ENCODE results near the gene EDAR.

Gene EDAR

DNA sequence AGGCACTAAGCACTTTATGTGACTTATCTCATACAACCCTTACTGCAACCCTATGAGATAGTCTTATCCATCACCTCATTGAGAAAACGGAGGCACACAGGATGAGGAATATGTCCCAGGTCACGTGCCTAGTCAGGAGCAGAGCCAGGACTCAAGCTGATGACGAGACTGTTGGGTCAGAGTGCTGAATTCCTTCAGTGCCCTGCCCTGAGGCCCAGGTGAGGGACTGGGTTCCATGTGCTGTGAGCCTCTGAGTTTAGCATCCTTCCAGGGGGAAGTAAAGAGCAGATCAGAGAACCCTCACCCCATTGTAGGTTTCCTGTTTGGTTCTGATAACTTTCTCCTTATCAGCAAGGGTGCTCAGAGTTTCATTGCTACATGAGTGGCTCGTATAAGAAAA lies 11.7 kb upstream of the EDAR start:
- DNase-seq = no peak

DNA sequence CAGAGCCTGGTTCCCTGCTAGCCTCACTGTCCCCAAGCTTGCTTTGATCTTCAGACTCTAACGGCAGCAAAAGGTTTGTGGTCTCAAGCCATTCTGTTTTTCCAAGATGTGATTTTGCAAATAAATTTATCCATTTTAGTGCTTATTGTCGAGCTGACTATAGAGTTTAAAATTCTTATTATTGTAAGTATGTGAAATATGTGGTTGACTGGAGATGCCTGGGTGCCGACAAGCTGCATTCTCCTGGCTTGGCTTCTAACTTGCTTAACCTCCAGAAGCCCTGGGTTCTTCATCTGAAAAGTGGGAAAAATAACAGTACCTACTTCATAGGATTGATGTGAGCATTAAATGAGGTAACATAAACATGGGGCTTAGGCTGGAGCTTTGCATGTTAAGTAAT lies 9.9 kb upstream of the EDAR start:
- DNase-seq = no peak

DNA sequence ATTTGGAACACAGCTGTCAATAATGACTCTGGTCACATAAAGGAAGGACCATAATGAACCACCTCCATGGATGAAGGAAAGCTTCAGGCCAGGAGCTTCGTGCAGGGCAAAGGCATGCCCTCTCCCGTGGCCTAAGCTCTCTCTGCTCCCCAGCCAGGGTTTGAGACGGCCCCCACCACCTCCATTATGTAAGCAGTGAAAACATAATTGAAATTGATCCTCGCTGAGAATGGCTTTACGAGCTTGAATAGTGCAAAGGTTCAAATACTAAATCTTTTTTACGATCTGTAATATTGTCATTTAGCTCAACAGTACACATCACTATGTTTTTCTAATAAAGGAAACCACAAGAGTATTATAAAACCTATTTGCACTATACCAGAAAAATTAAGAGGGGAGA lies 5.2 kb upstream of the EDAR start:
- no peak for DNase-seq

DNA sequence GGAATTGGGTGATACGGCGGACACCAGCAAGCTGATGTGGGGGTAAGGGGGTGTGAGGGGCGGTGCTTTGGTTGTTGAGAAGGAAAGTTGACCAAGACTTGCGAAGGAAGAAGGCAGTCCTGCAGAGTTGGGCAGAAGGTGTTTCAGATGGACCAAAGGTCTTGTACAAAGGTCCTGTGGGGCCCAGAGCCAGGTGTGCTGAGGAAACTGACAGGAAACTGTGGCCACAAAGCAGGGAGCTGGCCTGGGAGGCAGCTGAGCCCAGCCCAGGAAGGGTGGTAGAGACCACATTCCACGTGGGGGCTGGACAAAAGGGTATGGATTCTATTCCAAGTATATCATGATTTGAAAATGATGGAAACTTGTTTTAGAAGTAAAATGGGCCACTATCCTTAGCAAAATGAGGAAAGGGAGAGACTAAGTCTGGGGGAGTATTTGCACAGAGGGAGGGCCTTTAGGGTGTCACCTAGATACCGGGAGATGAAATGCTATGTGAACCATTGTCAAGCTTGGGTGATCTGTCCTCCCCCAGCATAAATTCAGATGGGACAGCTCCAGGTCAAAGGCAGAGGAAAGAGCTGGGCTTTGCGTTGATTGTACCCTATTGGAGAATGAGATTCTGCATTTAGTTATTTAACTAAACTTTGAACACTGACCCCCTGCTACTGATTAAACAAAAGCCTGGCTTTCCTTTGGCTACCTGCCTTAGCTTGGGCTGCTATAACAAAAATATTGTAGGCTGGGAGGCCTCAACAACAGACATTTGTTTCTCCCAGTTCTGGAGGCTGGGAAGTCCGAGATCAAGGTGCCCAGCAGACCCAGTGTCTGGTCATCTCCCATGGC lies 4.3 kb upstream of the EDAR start:
- DNase-seq = no peak

DNA sequence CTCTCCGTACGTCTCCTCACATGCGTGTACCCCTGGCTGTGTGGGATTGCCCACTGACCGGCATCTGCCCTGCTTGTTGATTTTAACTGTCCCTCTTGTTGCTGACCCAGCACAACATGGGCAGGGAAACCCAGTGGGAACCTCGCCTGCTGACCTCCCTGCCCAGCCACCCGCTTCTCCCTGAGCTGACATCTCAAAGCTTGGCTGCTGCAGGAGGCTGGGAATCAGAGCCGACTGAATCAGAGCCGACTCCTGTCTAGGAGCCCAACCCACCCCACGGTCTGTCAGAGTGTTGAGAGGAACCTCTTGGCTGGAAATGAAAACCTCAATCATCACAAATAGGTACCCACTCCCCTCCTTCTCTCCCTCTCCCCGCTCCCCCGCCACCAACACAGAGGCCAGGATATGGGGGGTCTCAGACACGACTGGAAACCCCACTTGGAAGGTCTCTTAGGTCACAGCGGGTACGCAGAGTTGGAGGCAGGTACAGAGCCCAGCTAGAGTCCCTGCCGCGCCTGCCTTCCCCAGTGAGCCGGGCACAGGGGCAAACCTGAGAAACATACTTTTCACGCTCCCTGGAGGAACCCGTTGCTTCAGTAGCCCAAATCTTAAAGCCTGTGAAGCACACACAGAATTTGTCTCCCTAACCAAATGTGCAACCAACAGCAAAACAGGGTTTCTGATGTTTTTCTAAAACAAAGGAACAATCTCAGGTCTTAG lies 784 bp downstream of the EDAR start:
- no peak for DNase-seq

DNA sequence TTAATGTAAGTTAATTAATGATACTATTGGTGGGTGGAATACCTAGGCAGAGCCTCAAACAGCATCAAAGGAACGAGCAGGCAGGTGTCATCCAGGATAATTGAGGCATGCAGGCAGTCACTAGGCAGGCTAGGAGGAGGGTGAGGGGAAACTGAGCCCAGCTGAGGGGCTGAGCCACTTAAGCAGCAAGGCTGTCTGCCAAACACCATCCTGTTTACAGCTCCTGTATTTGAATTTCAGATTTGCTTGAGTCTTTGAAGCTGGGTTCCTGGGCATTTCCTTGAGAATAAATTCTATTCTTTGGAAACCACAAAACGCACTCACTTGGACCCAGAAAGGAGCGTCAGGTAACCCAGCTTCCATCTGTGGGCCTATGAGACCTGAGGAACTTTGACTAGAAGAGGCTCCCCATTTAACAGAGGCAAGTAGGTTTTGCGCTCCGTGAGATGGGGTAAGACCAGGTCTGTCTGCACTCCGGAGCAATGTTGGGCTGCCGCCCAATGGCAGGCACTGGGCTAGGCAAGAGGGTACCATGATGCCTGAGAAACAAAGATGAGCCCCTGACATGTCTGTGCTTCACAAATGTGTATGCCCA lies 2.0 kb downstream of the EDAR start:
- DNase-seq = peak; percentile 34

DNA sequence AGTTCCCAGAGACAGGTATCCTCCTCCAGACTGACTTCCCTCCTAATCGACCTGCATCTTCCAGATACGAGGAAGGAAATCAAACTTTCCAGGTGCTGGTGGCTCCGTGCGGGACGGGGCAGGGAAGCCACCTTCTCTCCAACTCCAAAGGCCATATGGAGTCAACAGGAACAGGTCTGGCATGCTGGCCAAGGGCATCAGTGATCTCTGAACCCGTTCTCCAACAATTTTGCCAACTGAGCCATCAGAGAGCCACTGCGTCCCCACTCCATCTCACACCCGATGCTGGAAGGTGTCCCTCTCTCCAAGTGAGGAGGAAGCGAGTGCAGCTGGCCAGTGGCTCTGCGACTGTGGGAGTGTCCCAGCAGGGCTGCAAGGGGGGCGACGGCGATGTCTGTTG lies 5.4 kb downstream of the EDAR start:
- no peak for DNase-seq

DNA sequence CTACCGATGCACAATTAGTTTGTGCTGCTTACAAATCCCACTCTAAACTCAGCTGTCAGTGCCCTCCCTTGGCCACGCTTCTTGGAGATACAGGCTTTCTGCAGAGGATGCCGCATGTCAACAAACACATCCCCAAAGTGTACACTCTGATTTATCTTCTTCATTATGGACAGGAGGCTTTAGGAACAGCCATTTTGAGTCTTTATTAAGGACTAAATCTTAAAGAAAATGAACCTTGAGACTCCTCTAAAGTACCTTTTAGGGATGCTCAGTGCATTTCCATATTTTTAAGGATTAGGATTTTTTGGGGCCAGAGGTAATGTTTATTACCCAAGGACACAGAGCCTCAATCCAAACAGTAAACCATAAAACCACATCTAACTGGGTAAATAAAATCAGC lies 6.0 kb downstream of the EDAR start:
- no peak for DNase-seq

DNA sequence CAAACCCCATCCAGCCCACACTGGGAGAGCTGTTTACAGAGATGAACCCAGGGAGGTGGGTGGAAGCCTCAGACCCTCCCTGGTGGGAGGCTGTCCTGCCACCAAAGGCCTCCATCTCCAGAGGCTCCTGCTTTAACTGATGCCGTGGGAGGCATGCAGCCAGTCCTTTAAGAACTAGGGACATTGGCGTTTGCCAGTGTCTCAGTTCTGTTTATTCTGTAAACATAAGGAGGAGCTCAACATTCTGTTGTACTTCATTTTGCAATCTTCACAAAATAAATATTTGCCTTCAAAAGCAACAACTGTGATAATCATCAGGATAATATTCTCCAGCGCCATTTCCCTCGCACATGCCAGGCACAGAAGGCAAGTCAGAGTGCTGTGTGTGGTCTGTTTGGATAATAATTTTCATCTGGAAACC lies 6.8 kb downstream of the EDAR start:
- DNase-seq = no peak

DNA sequence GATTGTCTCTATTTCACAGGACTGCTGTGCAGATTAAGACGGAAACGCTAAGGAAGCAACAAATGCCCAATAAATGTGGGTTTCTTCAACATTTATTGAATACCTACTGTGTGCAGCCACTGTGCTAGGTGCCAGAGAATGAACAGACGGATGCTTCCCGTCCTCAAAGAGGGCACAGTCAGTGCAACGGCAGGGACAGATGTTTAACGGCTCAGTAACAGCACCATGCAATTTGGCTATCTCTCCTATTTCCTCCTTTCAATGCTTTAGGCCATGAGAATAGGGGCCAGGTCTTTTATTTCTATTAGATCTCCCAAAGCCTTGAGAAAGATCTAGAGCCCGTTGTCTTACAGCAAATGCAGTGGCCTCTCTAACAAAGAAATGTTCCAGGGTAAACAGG lies 7.2 kb downstream of the EDAR start:
- no peak for DNase-seq

DNA sequence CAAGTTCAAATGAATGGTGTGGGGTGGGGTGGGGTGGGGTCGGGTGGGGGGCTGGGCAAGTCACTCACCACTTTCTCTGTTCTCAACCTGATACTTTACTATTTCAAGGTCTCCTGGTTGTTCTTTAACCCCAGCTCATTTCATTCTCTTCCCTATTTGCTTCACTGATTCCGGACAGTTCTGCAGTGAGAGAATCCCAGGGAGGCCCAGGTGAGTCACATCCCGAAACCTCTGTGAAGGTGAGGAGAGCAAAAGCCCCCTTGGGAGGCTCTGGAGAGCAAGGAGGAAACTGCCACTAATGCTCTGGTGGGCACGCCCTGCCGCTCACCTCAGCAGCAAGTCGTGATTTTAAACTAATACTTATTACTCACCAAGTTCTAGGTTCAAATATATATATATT lies 8.9 kb downstream of the EDAR start:
- DNase-seq = no peak

DNA sequence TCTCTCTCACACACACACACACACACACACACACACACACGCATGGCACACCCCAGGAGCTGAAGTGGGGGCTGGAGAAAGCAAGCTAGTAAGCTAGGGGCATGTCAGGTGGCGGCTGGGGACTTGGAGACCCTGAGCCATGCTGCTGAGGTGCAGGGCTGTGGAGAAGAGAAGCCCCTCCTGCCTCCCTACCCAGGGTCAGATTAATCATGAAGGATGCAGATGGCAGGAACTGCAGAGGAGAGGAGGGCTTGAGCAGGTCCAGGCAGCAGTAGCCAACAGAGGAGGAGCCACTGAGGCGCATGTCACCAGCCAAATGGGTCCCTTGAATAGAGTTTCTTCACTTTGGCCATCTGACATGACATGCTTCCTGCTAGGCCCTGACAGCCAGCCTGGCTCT lies 9.6 kb downstream of the EDAR start:
- DNase-seq = no peak

DNA sequence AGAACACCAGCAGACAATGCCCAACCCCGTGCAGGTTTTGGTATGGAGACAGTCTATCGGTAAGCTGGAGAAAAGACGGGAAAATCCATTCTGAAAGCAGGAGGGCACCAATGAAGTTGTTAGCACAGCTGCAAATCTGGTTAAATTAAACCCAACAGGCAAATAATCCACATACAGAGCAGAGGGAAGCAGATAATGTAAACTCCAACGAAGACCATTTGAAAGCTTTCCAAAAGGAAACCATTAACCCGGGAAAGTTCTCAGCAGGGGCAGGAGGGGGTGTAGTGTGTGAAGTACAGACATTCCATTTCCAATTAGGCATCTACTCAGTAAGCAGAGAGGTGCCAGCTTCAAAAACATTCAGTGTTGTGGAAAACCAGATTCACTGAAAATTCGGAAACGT lies 10.3 kb downstream of the EDAR start:
- no peak for DNase-seq

DNA sequence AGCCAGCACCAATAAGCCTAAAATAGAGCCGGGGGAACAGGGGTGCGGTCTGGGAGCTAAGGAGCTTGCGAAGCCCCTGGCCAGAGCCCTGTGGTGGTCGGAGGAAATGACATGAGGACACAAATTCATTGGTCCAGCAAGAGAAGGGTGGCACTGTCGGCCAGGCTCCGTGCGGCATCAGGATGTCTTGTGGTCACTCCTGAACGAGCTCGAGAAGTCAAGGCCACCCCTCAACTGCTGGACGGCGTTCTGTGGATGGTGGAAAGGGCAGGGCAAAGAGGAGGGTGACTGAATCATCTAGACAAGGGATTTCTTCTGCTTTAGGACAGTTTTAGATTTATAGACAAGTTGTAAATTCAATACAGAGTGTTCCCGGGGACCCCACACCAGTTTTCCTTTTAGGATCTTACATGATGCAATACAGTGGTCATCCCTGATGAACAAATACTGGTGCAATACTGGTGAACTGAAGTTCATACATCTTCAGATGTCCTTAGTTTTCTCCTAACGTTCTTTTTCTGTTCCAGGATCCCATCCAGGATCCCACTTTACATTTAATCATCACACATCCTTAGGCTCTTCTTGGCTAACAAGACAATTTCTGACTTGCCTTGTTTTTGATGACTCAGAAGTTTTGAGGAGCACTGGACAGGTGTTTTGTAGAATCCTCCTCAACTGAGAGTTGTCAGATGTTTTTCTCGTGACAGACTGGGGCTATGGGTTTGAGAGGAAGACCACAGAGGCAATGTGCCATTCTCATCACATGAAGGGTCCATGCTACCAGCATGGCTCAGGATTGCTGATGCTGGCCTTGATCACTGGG lies 13.2 kb downstream of the EDAR start:
- no peak for DNase-seq

DNA sequence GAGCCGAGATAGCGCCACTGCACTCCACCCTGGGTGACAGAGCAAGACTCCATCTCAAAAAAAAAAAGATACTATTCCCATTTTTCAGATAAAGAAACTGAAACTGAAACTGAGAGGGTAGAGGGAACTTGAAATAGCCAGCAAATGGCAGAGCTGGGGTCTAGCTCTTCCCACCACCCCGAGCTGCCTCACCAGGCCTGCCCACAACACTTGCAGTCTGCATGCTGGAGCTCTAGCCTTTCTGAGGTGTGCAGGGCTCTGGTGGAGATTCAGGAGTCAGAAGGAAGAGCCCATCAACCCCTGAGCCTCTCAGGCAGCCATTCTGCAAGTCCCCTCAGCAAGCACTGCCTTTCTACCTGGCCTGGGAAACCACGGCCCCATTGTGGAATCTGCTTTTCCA lies 14.3 kb downstream of the EDAR start:
- DNase-seq = no peak

DNA sequence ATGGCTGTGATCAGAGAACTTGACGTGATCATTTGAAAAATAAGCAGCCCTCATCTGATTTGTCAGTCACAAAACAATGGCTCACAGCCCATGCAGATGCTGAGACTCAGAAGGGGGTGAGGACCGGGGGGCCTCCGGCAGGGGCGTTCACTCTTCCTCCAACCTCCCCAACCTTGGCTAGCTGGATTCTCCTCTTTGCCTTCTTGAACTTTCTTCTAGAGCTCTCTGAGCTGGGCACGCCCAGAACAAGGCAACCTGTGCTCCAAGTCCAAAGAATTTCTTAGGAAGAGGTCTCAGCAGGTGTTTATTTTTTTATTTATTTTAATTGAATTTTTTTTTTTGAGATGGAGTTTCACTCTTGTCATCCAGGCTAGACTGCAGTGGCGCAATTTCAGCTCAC lies 16.4 kb downstream of the EDAR start:
- no peak for DNase-seq

DNA sequence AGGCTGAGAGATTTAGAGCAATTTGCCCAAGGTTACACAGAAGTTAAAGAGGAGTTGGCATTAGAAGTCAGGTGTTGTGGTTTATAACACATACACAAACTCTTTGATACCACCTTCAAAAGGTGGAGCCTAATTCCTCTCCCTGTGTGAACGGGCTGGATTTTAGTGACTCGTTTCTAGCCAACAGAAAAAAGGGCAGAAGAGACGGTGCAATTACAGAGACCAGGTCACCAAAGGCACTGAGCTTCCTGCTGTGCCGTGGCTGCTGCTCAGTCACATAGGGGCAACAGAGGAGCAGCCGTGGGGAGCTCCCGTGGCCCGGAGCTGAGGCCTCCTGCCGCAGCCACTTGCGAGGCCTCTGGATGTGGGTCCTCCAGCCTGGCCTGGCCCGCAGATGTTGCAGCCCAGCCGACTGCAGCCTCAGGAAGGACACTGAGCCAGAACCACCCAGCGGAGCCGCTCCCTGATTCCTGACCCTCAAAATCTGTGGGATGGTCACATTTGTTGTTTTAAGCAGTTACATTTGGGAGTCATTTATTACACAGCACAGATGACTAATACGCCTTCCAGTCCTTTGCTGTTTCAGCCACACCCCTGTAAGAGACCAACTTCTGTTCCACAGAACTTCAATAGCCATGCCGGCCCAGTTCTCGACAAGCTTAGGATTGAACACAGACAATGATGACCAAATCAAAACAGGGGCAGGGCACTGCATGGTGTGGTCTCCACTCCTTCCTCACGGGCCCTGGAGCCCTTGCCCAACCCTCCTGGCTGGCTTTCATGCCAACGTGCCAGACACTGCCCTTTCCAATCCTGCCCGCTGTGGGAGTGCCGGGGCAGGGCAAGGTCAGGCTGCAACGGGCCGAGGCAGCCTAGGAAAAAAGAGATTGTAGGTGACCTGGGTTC lies 17.1 kb downstream of the EDAR start:
- DNase-seq = no peak

DNA sequence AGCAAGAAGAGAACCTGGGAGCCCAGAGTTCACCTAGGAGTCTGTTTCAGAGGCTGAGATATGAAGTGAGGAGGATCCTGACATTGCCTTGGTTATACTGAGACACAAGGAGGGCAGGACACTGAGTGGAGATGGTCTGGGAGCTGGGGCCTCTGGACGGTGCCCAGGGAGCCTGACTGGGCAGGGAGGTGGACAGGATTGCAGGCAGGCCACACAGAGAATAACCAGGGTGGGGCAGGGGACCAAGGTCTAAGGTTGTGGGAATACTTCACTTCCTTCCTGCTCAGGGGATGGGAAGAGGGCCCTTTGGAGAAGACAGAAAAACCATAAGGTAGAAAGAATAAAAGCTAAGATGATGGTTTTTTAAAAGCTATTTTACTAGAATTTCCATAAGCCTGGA lies 18.7 kb downstream of the EDAR start:
- no peak for DNase-seq

DNA sequence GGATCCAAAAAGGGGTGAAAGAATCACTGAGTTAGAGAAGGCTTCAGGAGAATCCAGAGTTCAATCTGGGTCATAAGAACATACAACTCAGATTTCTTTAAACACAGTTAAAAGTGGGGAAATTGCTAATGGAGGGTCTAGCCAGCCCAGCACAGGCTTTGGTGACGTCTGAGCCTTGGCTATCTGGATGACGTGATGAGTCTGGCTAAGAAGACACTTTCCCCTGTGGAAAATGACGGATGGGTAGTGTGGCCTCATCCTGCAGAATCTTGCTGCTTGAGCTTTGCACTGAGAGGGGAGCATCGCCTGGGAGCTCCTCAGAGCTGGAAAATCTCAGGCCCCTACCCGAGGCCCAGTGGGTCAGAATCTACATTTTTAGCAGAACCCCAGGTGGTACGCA lies 19.2 kb downstream of the EDAR start:
- DNase-seq = no peak

DNA sequence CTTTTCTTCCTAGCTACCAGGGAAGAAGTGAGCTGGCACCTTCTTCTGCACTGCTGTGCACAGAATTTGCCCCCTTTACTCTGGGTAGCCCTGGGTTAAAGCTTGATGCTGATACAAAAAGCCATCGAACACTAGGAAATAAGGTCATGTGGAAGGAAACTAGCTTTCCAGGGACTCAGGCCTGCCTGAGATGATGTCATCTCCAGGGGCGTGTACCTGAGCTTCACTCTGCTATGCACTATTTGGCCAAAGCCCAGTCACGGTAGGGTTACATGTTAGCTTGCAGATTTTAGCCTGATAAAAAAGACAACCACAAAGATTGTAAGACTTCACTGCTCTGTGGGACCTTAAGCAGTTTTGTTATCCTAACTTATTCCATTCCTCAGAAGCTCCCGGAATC lies 20.4 kb downstream of the EDAR start:
- DNase-seq = no peak

DNA sequence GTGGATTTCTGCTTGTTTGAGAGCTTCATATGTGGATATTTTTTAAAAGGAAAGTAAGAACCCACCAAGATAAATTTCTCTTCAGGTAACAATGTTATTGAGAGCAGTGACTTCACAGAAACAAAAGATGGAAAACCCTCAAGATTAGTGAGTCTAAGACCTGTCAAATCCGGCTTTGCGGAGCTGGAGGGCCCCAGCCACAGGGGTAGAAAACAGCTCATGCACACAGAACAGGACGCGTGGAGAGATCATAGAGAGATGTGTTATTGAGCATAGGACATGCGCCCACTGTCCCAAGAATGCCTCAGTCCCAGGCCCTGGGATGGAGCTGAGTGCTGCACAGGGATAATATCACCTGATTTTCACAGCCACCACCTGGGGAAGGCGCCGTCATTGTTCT lies 21.3 kb downstream of the EDAR start:
- DNase-seq = no peak
